ENCODE results near the gene RSRC1.

DNA sequence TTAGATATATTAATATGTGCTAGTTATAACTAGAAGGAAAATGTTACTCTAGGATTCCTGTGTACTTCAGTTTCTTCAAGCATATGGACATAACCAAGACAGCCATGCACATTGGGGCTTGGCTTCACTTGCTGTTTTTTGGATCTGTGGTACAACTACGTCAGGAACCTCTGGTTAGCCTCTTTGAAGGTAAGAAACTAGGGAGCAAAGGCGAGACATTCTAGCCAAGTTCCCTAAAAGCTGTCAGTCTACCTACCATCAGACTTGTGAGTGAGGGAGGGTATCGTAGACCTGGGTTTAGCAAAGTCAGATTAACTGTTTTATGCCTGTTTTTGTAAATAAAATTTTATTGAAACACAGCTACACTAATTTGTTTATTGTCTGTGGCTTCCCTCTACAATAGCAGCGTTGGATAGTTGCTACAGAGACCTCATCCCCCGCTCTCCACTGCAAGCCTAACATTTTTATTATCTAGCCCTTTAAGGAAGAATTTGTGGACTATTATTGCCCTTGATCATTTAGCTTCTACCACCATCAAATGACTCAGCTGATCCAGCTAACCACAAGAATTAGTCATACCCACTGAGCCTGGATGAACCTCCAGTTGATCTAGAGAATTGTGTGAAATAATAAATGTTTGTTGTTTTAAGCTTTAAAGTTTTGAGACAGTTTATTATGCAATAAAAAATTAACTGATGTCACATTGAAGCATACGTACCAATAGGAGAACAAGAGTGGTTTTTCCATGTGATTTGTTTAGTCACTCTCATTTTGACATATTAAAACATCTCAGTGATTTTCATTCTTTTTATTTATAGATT is 58.1 kb downstream of the RSRC1 start:
- TF ChIP-seq, protein P1, sequence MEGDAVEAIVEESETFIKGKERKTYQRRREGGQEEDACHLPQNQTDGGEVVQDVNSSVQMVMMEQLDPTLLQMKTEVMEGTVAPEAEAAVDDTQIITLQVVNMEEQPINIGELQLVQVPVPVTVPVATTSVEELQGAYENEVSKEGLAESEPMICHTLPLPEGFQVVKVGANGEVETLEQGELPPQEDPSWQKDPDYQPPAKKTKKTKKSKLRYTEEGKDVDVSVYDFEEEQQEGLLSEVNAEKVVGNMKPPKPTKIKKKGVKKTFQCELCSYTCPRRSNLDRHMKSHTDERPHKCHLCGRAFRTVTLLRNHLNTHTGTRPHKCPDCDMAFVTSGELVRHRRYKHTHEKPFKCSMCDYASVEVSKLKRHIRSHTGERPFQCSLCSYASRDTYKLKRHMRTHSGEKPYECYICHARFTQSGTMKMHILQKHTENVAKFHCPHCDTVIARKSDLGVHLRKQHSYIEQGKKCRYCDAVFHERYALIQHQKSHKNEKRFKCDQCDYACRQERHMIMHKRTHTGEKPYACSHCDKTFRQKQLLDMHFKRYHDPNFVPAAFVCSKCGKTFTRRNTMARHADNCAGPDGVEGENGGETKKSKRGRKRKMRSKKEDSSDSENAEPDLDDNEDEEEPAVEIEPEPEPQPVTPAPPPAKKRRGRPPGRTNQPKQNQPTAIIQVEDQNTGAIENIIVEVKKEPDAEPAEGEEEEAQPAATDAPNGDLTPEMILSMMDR (conservative IDR thresholded peaks at IDR 0.05 in 1 of 2, IDR thresholded peaks at IDR 0.05 in 1 of 2; ENCODE audit: low read depth in 1 of 2, low read length in 2 of 2) = no peak
- no peak for TF ChIP-seq EZH2 (IDR thresholded peaks at IDR 0.05; ENCODE audit: low read length, missing control alignments)
